ENCODE measurements around the gene MRGPRD.

MRGPRD gene

DNA sequence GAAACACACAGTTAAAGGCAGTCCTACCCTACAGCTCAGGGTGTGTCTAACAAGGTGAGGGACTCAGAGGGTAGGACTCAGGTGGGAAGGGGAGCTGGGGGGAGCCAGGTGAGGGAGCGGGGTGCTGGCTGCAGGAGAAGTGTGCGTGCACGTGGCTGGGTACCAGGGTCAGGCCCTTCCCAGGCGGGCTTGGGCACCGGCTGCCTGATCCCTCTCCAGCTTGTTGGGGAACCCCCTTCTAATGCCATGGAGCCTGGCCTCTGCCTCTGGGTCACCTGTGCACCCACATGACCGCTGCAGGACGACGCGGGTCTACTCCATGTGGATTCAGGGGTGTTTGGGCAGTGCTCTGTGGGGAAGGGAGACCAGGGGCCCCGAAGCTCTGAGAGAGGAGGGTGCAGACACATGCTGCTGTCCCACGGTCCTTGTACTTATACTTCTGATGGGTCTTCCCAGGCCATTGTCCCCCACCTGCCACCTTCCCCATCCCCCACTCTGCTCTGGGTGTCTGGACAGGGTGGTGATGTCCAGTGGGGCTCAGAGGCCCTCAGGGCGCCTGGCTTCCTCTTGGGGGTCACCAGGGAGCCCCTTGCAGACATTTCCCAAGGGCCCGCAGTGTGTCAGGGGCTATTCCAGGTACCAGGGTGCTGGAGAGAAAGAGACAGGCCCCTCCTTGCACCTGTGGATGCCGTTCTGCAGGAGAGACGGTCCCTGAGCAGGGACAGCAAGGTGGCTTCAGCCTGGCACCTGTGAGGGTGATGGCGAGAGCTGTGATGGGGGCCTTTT, 10.4 kb upstream of the MRGPRD start:
- H3K4me1 Mint-ChIP-seq, result no peaks in the 10 kb centered on the region
- H3K4me3 Mint-ChIP-seq, result no peak overlapping the region
- no peaks in the 10 kb centered on the region for H3K36me3 Mint-ChIP-seq
- CTCF ChIA-PET, result no interaction called here
- no peaks in the 10 kb centered on the region for H3K9me3 Mint-ChIP-seq
- H3K27ac Mint-ChIP-seq, result no peak overlapping the region
- peaks cover 32% of the 10 kb centered on the region for H3K27me3 Mint-ChIP-seq
- DNase-seq, result no peak

DNA sequence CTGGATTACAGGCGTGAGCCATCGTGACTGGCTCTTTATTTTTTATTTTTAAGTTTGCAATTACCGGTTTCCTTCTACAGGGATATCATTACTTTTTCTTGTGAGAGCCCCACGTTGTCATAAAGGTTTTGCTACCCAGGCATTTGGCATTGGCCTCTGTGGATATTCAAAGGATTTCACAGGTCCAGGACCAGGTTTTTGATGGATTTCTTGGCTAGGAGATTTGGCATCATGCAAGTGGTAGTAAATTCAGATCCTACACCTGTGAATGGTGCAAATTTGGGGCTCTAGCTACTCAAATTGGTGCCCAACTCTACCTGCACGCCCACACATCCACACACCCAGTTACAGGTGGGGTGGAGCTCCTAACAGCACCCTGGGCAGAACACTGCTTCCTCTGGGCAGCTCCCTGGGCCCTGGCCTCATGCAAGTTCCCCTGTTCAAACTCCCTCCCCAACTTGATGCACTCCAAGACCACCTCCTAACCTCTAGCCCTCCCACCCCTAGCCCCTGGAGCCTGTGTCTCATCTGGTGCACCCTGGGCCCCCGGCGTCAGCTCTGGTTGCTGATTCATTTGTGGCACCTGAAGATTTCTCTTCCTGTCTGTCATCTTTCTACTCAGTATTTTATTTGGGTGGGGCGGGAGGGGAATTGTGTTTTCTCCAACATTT, 9.3 kb upstream of the MRGPRD start:
- peaks cover 36% of the 10 kb centered on the region for H3K27me3 Mint-ChIP-seq
- no peak overlapping the region for H3K27ac Mint-ChIP-seq
- no peaks in the 10 kb centered on the region for H3K4me1 Mint-ChIP-seq
- H3K9me3 Mint-ChIP-seq, result no peaks in the 10 kb centered on the region
- no peaks in the 10 kb centered on the region for H3K36me3 Mint-ChIP-seq
- CTCF ChIA-PET, result no interaction called here
- H3K4me3 Mint-ChIP-seq, result no peak overlapping the region
- DNase-seq, result no peak

DNA sequence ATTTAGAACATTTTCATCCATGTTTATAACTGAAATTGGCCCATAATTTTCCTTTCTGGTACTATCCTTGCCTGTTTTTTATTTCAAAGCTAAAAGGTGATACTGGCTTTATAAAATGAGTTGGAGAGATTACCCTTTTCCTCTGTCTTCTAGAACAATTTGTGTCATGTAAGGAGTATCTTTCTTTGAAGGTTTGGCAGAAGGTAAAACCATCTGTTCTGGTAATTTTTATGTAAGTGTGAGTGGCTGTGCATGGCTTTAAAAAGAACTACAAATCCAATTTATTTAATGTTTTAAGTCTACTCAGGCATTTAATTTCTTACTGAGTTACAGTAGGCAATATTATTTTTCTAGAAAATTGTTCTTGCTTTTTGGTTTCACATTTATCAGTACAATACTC, 7.7 kb upstream of the MRGPRD start:
- Mint-ChIP-seq H3K4me3 (no peak overlapping the region), H3K9me3 (no peaks in the 10 kb centered on the region), H3K4me1 (no peaks in the 10 kb centered on the region), H3K27ac (no peak overlapping the region), H3K27me3 (peaks cover 35% of the 10 kb centered on the region), H3K36me3 (no peaks in the 10 kb centered on the region)
- CTCF ChIA-PET, result no interaction called here
- no peak for DNase-seq

DNA sequence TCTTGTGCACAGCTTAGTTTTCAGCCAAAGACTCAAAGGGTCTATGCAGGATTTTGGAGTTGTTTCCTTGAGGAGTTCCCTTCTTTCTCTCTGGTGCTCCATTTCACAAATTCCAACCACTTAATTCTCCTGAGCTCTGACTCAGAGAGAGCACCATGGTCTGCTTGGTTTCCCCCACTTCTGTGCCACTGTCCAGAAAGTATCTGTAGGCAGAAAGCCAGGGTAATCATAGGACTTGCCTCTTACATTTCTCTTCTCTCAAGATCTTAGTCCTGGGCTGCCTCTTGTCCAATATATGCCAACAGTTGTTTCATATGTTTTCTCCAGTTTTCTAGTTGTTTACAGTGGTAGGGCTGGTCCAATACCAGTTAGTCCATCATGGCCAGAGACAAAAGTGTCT, 6.4 kb upstream of the MRGPRD start:
- H3K27ac Mint-ChIP-seq, result no peak overlapping the region
- no peak for DNase-seq
- H3K4me1 Mint-ChIP-seq, result no peaks in the 10 kb centered on the region
- H3K27me3 Mint-ChIP-seq, result peaks cover 33% of the 10 kb centered on the region
- H3K4me3 Mint-ChIP-seq, result no peak overlapping the region
- CTCF ChIA-PET, result no interaction called here
- no peaks in the 10 kb centered on the region for H3K36me3 Mint-ChIP-seq
- H3K9me3 Mint-ChIP-seq, result no peaks in the 10 kb centered on the region

DNA sequence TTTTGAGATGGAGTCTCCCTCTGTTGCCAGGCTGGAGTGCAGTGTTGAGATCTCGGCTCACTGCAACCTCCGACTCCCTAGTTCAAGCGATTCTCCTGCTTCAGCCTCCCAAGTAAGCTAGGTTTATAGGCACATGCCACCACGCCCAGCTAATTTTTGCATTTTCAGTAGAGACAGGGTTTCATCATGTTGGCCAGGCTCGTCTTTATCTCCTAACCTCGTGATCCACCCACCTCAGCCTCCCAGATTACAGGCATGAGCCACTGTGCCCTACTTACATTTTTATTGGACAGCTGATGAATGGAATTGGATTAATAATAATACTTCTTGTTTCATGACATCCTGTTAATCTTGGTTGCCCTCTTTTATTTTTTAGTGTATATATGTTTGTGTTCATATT, 3.0 kb upstream of the MRGPRD start:
- H3K27ac Mint-ChIP-seq, result no peak overlapping the region
- no peaks in the 10 kb centered on the region for H3K9me3 Mint-ChIP-seq
- H3K27me3 Mint-ChIP-seq, result peaks cover 36% of the 10 kb centered on the region
- H3K4me3 Mint-ChIP-seq, result no peak overlapping the region
- no peak for DNase-seq
- H3K4me1 Mint-ChIP-seq, result no peaks in the 10 kb centered on the region
- no peaks in the 10 kb centered on the region for H3K36me3 Mint-ChIP-seq
- CTCF ChIA-PET, result no interaction called here

DNA sequence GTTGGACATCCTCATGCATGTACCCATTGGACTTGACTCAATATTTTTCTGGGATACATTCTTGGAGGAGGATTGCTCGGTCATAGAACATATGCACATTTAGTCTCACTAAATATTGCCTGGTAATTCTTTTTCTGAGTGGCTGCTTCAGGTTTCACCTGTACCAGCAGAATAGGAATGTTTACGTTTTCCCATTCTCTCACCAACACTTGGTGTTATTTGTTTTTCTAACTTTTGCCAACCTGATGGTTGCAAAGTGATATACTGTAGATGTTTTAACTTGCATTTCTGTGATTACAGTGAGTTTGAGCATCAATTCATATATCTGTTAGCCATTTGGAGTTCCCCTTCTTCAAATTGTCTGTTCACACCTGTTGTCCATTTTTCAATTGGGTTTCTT, 1.3 kb upstream of the MRGPRD start:
- no peak overlapping the region for H3K27ac Mint-ChIP-seq
- H3K4me3 Mint-ChIP-seq, result no peak overlapping the region
- H3K27me3 Mint-ChIP-seq, result peaks cover 47% of the 10 kb centered on the region
- H3K36me3 Mint-ChIP-seq, result no peaks in the 10 kb centered on the region
- H3K4me1 Mint-ChIP-seq, result no peaks in the 10 kb centered on the region
- H3K9me3 Mint-ChIP-seq, result no peaks in the 10 kb centered on the region
- DNase-seq, result no peak
- CTCF ChIA-PET, result no interaction called here

DNA sequence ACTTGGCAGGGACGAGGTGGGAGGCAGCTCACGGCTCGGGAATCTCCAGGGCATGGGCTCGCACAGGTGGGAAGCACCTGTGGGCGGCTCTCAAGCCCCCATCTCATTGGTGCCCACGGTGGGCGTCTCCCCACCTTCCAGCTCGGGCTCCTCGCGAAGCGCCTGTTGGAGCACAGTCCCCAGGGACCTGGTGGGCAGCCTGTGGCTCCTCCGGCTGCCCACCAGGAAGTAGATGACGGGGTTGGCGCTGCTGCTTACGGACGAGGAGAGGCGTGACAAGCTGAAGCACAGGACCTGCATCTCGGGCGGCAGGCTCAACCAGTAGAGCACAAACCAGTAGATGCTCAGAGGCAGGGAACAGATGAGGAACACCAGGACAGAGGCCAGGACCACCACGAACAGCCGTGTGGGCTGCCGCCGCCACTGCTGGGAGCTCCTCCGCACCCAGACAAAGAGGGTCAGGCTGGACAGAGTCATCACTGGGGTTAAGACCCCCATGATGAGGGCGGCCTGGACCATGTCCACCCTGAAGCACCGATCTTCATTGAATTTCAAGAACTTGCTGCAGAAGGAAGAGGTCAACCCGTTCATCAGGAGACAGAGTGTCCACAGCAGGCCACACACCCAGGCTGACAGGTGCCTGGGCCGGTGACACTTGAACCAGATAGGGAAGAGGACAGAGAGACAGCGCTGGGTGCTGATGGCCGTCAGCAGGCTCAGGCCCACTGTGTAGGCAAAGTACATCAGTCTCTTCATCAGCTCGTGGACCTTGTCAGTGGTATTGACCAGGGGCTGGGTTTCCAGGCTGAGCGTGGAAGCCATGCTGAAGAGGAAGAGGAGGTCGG, 633 bp downstream of the MRGPRD start:
- Mint-ChIP-seq H3K36me3 (no peaks in the 10 kb centered on the region), H3K27ac (no peak overlapping the region), H3K4me1 (no peaks in the 10 kb centered on the region), H3K27me3 (peaks cover 37% of the 10 kb centered on the region), H3K9me3 (no peaks in the 10 kb centered on the region), H3K4me3 (no peak overlapping the region)
- CTCF ChIA-PET, result no interaction called here
- DNase-seq, result no peak

DNA sequence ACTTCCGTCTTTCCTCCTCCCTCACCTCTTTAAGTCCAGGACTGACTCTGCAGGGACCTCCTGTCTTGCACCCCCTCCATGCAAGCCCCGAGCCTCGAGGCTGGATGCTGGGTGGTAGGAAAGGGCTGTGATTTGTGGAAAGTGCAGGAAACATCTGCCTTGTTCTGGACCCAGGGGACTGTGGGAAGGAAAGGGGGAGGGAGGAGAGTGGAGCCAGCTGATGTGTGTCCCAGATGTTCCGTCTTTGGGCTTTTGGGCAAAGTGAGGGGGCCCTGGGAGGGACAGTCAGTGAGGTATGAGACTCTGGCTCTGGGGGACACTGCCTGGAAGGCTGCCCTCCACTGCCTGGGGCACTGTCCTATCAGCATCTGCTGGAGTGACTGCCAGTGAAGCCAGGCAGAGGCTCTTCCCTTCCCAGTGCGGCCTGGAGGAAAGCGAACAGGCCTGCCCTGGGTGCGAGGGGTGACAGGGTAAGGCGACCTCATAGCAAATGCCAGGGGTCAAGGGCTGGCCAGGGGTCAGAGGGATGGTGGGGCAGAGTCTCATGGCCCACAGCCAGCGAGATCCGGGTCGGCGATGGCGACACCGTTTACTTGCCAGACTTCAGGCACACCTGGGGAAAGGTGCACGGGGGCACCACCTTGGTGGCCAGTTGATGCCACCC, 1.7 kb downstream of the MRGPRD start:
- H3K4me1 Mint-ChIP-seq, result peaks cover 2% of the 10 kb centered on the region
- no peaks in the 10 kb centered on the region for H3K9me3 Mint-ChIP-seq
- H3K27me3 Mint-ChIP-seq, result peaks cover 34% of the 10 kb centered on the region
- H3K27ac Mint-ChIP-seq, result no peak overlapping the region
- no peak for DNase-seq
- H3K36me3 Mint-ChIP-seq, result peaks cover 1% of the 10 kb centered on the region
- CTCF ChIA-PET, result no interaction called here
- no peak overlapping the region for H3K4me3 Mint-ChIP-seq

DNA sequence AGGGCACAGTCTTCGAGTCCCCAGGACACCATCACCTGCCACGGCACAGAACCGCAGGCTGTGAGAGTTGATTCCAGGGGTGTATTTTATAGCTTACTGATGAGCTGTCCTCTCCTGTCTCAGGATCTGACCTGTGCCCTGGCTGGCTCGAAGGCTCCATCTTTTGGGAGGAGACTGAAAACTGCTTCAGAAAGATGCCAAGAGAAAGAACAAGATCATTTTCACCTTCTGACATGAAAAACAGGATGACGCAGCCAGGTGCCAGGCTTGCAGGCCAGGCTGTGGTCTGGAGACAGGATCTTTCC, 2.2 kb downstream of the MRGPRD start:
- CTCF ChIA-PET, result no interaction called here
- Mint-ChIP-seq H3K36me3 (peaks cover 1% of the 10 kb centered on the region), H3K4me3 (no peak overlapping the region), H3K4me1 (peaks cover 2% of the 10 kb centered on the region), H3K27me3 (peaks cover 33% of the 10 kb centered on the region), H3K9me3 (no peaks in the 10 kb centered on the region), H3K27ac (no peak overlapping the region)
- no peak for DNase-seq

DNA sequence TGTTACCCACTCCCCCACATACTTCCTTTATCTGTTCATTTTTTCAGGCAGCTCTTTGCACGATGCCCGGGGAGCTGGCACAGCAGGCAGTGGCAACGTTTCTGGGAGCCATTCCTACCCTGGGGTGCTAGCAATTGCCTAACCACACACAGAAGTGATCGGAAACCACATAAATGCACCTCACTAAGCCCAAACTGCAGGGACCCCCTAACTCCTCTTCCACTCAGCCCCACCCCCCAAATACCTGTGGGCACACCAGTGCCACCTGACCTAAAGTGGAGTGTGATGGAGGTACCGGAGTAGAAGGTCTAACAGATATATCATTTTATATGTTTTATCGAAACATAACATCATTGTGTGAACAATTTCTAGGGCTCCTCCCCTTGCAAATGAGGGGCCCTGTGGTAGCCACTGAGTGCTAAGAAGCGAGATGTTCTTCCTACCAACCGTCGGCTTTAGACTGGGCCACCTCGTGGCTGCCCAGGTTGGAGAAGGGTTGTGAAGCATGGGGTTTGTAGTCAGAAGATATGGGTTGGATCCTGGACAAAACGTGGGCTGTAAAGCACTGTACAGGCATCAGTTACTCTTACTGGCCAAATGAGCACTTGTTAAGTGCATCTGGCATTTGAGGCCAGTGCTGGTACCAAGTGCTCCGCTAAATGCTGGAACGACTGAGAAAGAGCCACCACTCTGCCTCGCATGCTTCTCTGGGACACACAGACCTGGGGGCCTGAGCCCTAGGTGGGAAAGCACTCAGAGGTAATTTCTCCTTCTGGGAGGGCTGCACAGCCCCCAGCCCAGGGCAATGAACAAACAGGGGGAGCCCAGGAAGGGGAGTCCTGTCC, 2.8 kb downstream of the MRGPRD start:
- DNase-seq, result no peak
- no peak overlapping the region for H3K4me3 Mint-ChIP-seq
- peaks cover 2% of the 10 kb centered on the region for H3K4me1 Mint-ChIP-seq
- H3K27ac Mint-ChIP-seq, result no peak overlapping the region
- H3K36me3 Mint-ChIP-seq, result peaks cover 1% of the 10 kb centered on the region
- CTCF ChIA-PET, result no interaction called here
- H3K27me3 Mint-ChIP-seq, result peaks cover 33% of the 10 kb centered on the region
- no peaks in the 10 kb centered on the region for H3K9me3 Mint-ChIP-seq

DNA sequence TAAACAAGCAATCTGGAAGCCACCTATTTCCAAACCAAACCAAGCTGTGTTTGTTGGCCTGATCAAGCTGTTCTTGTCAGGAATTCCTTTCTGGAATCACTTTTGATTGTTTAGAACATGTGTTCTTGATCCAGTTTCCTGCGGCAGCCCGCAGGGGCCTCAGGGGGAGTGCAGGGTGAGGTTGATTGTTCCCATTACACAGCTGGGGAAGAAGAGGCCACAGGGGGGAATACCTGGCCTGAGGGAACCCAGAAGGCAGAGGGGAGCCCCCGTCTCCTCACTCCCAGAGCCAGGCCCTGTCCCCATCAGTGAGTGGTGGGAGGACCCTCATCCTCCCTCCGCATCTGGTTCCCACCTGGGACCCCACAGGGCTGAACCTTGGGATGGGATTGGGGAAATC, 4.2 kb downstream of the MRGPRD start:
- no peak overlapping the region for H3K4me3 Mint-ChIP-seq
- no peak for DNase-seq

DNA sequence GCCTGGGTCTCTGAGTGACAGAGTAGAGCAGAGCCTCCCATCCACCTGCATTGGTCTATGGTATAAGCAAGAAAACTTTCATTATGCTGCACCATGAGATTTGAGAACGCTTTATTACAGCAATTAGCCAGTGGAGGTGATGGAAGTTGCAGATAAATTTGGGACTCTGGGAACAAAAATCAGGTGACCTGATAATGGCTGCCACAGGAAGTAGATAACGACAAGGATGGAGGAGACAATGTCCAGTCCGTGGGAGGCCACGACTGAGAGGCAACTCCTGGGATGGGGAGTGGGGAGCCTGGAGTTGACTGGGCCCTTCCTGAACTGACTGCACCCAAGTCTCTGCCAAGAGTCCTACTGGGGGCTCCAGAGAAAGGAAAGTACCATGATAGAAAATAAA, 4.7 kb downstream of the MRGPRD start:
- CTCF ChIA-PET, result no interaction called here
- Mint-ChIP-seq H3K4me1 (peaks cover 2% of the 10 kb centered on the region), H3K27ac (no peak overlapping the region), H3K27me3 (peaks cover 34% of the 10 kb centered on the region), H3K9me3 (no peaks in the 10 kb centered on the region), H3K4me3 (no peak overlapping the region), H3K36me3 (peaks cover 1% of the 10 kb centered on the region)
- no peak for DNase-seq

More for the DNA sequence above, 4.2 kb downstream of the MRGPRD start:
- Mint-ChIP-seq H3K27me3 (peaks cover 32% of the 10 kb centered on the region), H3K9me3 (no peaks in the 10 kb centered on the region), H3K36me3 (peaks cover 1% of the 10 kb centered on the region), H3K27ac (no peak overlapping the region), H3K4me1 (peaks cover 2% of the 10 kb centered on the region)
- CTCF ChIA-PET, result no interaction called here

DNA sequence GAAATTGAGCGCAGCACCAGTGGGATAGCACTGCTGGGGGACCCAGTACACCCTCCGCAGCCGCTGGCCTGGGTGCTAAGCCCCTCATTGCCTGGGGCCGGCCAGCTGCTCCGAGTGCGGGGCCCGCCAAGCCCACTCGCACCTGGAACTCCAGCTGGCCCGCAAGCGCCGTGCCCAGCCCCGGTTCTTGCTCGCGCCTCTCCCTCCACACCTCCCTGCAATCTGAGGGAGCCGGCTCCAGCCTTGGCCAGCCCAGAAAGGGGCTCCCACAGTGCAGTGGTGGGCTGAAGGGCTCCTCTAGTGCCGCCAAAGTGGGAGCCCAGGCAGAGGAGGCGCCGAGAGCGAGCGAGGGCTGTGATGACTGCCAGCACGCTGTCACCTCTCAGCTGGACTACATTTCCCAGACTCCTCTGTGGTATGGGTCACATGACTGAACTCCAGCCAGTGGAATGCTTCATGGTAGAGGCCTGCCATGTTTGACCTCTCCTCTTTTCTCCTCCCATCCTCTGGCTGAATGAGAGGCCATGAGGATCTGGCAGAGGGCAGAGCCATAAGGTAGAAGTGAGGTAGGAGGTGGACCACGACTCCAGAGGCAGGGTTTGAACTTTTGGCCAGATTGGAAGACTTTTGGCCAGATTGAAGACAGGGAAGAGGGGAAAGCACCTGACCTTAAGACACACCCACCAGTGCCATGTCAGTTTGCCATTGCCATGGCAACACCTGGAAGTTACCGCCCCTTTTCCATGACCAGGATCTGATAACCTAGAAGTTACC, 6.2 kb downstream of the MRGPRD start:
- peaks cover 30% of the 10 kb centered on the region for H3K27me3 Mint-ChIP-seq
- peaks cover 1% of the 10 kb centered on the region for H3K36me3 Mint-ChIP-seq
- CTCF ChIA-PET, result no interaction called here
- peak; percentile 31 for DNase-seq
- no peaks in the 10 kb centered on the region for H3K9me3 Mint-ChIP-seq
- peaks cover 2% of the 10 kb centered on the region for H3K4me1 Mint-ChIP-seq
- H3K4me3 Mint-ChIP-seq, result no peak overlapping the region
- H3K27ac Mint-ChIP-seq, result no peak overlapping the region
